ENCODE results near the gene TRIM36. TPM values are rescaled to one million over a fixed set of nuclear protein-coding genes. Genes with fewer than 3 reads are reported as not detected.
A peak's percentile ranks its signal among the peaks of the same experiment; 100 is the strongest.

TRIM36 gene
- polyA plus RNA-seq, 5 donors = 1.1 to 2.0 (median 1.6) TPM

- no peak for DNase-seq
Observed at GRCh38 chr5:115166744-115167393, 2.8 kb downstream of the TRIM36 start.

- DNase-seq = no peak
Observed at GRCh38 chr5:115165790-115166189, 3.9 kb downstream of the TRIM36 start.

- no peak for DNase-seq
Observed at GRCh38 chr5:115160975-115161475, 8.7 kb downstream of the TRIM36 start.

GRCh38 chr5:115151208-115151805, 18.4 kb downstream of the TRIM36 start:
- DNase-seq = no peak

- no peak for DNase-seq
Observed at GRCh38 chr5:115150512-115150911, 19.2 kb downstream of the TRIM36 start.

- DNase-seq = no peak
Observed at GRCh38 chr5:115147052-115147451, 22.7 kb downstream of the TRIM36 start.

GRCh38 chr5:115136294-115136693, 33.4 kb downstream of the TRIM36 start:
- no peak for DNase-seq

- DNase-seq = no peak
Observed at GRCh38 chr5:115132465-115132864, 37.2 kb downstream of the TRIM36 start.

GRCh38 chr5:115126303-115126702, 43.4 kb downstream of the TRIM36 start:
- no peak for DNase-seq

- no peak for DNase-seq
Observed at GRCh38 chr5:115124741-115125140, 45.0 kb downstream of the TRIM36 start.

GRCh38 chr5:115116001-115116400, 53.7 kb downstream of the TRIM36 start:
- DNase-seq = no peak

- DNase-seq = no peak
Observed at GRCh38 chr5:115109840-115110239, 59.9 kb downstream of the TRIM36 start.

- DNase-seq = no peak
Observed at GRCh38 chr5:115109356-115109755, 60.4 kb downstream of the TRIM36 start.

GRCh38 chr5:115100319-115100955, 69.3 kb downstream of the TRIM36 start:
- DNase-seq = no peak

- DNase-seq = peak in 1 of 2 donors; percentile 26
Observed at GRCh38 chr5:115098041-115098702, 71.5 kb downstream of the TRIM36 start.

- DNase-seq = no peak
Observed at GRCh38 chr5:115097236-115097635, 72.5 kb downstream of the TRIM36 start.

GRCh38 chr5:115096034-115096769, 73.5 kb downstream of the TRIM36 start:
- no peak for DNase-seq

- DNase-seq = no peak
Observed at GRCh38 chr5:115087951-115088350, 81.8 kb downstream of the TRIM36 start.

GRCh38 chr5:115086473-115086872, 83.2 kb downstream of the TRIM36 start:
- DNase-seq = no peak

GRCh38 chr5:115084246-115084793, 85.4 kb downstream of the TRIM36 start:
- DNase-seq = no peak

GRCh38 chr5:115079924-115080623, 89.6 kb downstream of the TRIM36 start:
- DNase-seq = no peak

Measured in right lung (tissue), 5 donors.